ENCODE results near the gene KDM4C. TPM values are rescaled to one million over a fixed set of nuclear protein-coding genes. Genes with fewer than 3 reads are reported as not detected.

The KDM4C gene
- total RNA-seq, 4 donors from 2014 or later = 32.3 to 41.4 (median 35.3) TPM

- 83 to 86% methylated on average over 6 of the region's 6 CpGs for WGBS, 2 donors
Observed at GRCh38 chr9:6905850-6906375, 148.1 kb downstream of the KDM4C start.

GRCh38 chr9:6907772-6908381 is 150.1 kb downstream of the KDM4C start:
- WGBS, 2 donors = 84 to 86% methylated on average over 4 of the region's 4 CpGs
- no peak for DNase-seq (ENCODE audit: low spot score in 2 of 2)
- TF ChIP-seq POLR2A (IDR thresholded peaks at IDR 0.05) (no peak), CTCF (IDR thresholded peaks at IDR 0.05) (no peak)
- no peak overlapping the region for H3K4me3 ChIP-seq (ENCODE audit: low read depth, poor library complexity, severe bottlenecking)
- intact Hi-C loops (cut with DNase I; ENCODE audit: low total_unique reads) = no loop called here

More at GRCh38 chr9:6905850-6906375, 148.1 kb downstream of the KDM4C start:
- TF ChIP-seq POLR2A (IDR thresholded peaks at IDR 0.05) = no peak
- TF ChIP-seq CTCF (IDR thresholded peaks at IDR 0.05) = no peak
- intact Hi-C loops (cut with DNase I; ENCODE audit: low total_unique reads) = no loop called here
- DNase-seq (ENCODE audit: low spot score in 2 of 2) = no peak
- no peak overlapping the region for H3K4me3 ChIP-seq (ENCODE audit: low read depth, poor library complexity, severe bottlenecking)

DNA sequence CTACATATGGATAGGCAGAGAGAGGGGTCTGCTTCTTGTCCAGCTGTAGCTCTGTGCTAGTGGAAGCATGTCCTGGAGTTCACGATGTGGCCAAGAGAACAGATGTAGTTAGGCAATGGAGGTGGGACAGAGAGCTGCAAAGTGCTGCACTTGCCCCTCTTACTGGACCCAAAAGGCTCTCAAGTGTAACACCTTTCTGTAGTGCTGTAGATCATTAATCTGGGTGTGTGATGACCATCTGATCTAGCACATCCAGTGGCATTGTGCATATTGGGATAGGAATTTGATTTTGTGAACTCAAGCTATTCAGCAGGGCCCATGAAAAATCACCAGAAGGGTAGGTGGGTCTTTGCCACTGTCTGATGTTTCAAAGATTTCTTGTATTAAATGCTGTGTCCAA is 151.4 kb downstream of the KDM4C start:
- H3K4me3 ChIP-seq (ENCODE audit: low read depth, poor library complexity, severe bottlenecking) = no peak overlapping the region
- DNase-seq (ENCODE audit: low spot score in 2 of 2) = no peak
- WGBS, 2 donors = 85 to 97% methylated on average over 1 of the region's 1 CpG
- intact Hi-C loops (cut with DNase I; ENCODE audit: low total_unique reads) = no loop called here
- TF ChIP-seq CTCF (IDR thresholded peaks at IDR 0.05) (no peak), POLR2A (IDR thresholded peaks at IDR 0.05) (no peak)

GRCh38 chr9:6910032-6910431 is 152.3 kb downstream of the KDM4C start:
- no peak overlapping the region for H3K4me3 ChIP-seq (ENCODE audit: low read depth, poor library complexity, severe bottlenecking)
- TF ChIP-seq CTCF (IDR thresholded peaks at IDR 0.05) = no peak
- no peak for TF ChIP-seq POLR2A (IDR thresholded peaks at IDR 0.05)
- WGBS, 2 donors = 53% methylated on average over 2 of the region's 2 CpGs
- intact Hi-C loops (cut with DNase I; ENCODE audit: low total_unique reads) = no loop called here
- no peak for DNase-seq (ENCODE audit: low spot score in 2 of 2)

DNA sequence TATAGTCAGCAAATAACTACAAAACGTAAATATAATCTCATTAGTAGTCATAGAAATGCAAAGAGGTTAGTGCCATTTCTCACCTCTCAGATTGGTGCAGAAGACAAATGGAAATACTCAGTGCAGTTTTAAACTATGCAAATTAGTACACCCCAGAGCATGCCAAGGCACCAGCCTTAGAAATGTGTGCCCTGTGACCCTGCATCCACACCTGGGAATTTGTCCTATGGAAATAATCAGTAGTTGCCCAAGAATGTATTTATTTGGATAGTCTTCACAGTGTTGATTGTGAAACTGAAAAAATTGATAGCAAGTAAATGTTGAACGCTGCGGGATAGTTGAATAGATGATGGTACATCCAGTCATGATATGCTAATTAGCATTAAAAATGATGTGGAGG is 152.7 kb downstream of the KDM4C start:
- TF ChIP-seq CTCF (IDR thresholded peaks at IDR 0.05) (no peak), POLR2A (IDR thresholded peaks at IDR 0.05) (no peak)
- WGBS, 2 donors = 89 to 98% methylated on average over 3 of the region's 3 CpGs
- no peak for DNase-seq (ENCODE audit: low spot score in 2 of 2)
- H3K4me3 ChIP-seq (ENCODE audit: low read depth, poor library complexity, severe bottlenecking) = no peak overlapping the region
- intact Hi-C loops (cut with DNase I; ENCODE audit: low total_unique reads) = no loop called here
